Common myeloid progenitor, CD34-positive (primary cell): ENCODE results near the gene ZNF182.
"Not testable (repeated sequence)": the region's sequence is repeated elsewhere in the genome, so short reads cannot be mapped to it uniquely, and the experiment has no call there.

Experiments
- CTCF ChIA-PET: fragments of 350-600 bp; sonication (Branson Sonifier 250); formaldehyde crosslinking; loops from one replicate; lab custom pipeline; 2021; ENCODE audit warnings: antibody characterized with exemption; lab: Charles Lee
- POLR2A ChIA-PET: fragments of 350-600 bp; sonication (Branson Sonifier 250); formaldehyde crosslinking; loops from one replicate; lab custom pipeline; 2021; ENCODE audit warnings: antibody characterized with exemption; lab: Charles Lee
- DNase-seq, 3 donors: peaks; one replicate each; pipeline versions ENCODE4 v3.0.0 to v3.0.0-alpha.2; 2013
- H3K27ac ChIP-seq, 2 experiments: 1 replicate in 1 of 2; 2 replicates in 1 of 2; pipeline ENCODE4 v1.7.0; 2013; ENCODE audit warnings: inconsistent platforms in 2 of 2, low read length in 2 of 2, mild to moderate bottlenecking in 2 of 2, low read depth in 1 of 2, moderate library complexity in 1 of 2; ENCODE audit not compliant: severe bottlenecking in 2 of 2, insufficient read depth in 1 of 2, poor library complexity in 1 of 2
- H3K27me3 ChIP-seq, 5 experiments: replicated peaks in 2 of 5; 1 replicate in 3 of 5; 2 replicates in 2 of 5; pipeline versions ENCODE4 v1.6.1 to v1.7.0; 2013; ENCODE audit warnings: low read length in 4 of 5, mild to moderate bottlenecking in 2 of 5, moderate library complexity in 2 of 5, inconsistent platforms in 1 of 5; ENCODE audit not compliant: insufficient read depth in 5 of 5, control insufficient read depth in 4 of 5
- H3K36me3 ChIP-seq, 4 experiments: 1 replicate in 2 of 4; 2 replicates in 2 of 4; pipeline versions ENCODE4 v1.6.1 to v1.7.0; 2013; ENCODE audit warnings: low read length in 3 of 4, control low read depth in 1 of 4, mild to moderate bottlenecking in 1 of 4; ENCODE audit not compliant: control insufficient read depth in 4 of 4, insufficient read depth in 4 of 4
- H3K4me1 ChIP-seq, 4 experiments: 1 replicate in 3 of 4; 2 replicates in 1 of 4; pipeline versions ENCODE4 v1.6.1 to v1.7.1; 2013; ENCODE audit warnings: low read length in 3 of 4, mild to moderate bottlenecking in 3 of 4, control low read depth in 1 of 4, inconsistent platforms in 1 of 4, moderate library complexity in 1 of 4; ENCODE audit not compliant: control insufficient read depth in 4 of 4, insufficient read depth in 4 of 4; ENCODE audit errors: control extremely low read depth in 1 of 4
- H3K4me3 ChIP-seq, 7 experiments: 1 replicate in 4 of 7; 2 replicates in 3 of 7; pipeline versions ENCODE4 v1.5.1 to v1.7.0; 2013; ENCODE audit warnings: mild to moderate bottlenecking in 7 of 7, low read length in 6 of 7, moderate library complexity in 6 of 7, inconsistent platforms in 2 of 7, low read depth in 2 of 7, control low read depth in 1 of 7; ENCODE audit not compliant: insufficient read depth in 4 of 7, control insufficient read depth in 1 of 7; ENCODE audit errors: extremely low read depth in 1 of 7
- H3K9me3 ChIP-seq, 5 experiments: 1 replicate in 4 of 5; 2 replicates in 1 of 5; pipeline versions ENCODE4 v1.6.1 to v1.7.1; 2013; ENCODE audit warnings: low read length in 4 of 5, mild to moderate bottlenecking in 2 of 5, inconsistent platforms in 1 of 5, low read depth in 1 of 5, moderate library complexity in 1 of 5; ENCODE audit not compliant: control insufficient read depth in 4 of 5, insufficient read depth in 2 of 5; ENCODE audit errors: control extremely low read depth in 1 of 5
- WGBS: methylation state at CpG from one replicate; pipeline ENCODE4 v1.1.5; 2013; ENCODE audit not compliant: insufficient coverage; 5-methylcytosine and 5-hydroxymethylcytosine counted together

Gene ZNF182

DNA sequence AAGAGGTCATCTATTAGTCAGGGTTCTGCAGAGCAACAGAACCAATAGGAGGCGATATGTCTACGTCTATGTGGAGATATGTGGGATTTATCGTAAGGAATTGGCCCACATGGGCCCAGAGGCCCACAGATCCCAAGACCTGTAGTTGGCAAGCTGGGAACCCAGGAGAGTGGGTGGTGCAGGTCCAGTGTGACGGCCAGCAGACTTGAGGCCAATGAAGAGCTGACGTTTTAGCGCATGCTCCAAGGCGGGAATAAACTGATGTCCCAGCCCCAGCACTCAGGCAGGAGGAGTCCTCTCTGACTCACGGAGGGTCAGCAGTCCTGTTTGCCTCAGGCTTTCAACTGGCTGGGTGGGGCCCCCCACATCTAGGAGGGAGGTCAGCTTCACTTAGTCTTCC lies 24.3 kb upstream of the ZNF182 start:
- Histone ChIP-seq H3K4me3 (no peak overlapping the region), H3K27ac (no peak overlapping the region), H3K9me3 (no peaks in the 10 kb centered on the region), H3K4me1 (no peaks in the 10 kb centered on the region), H3K36me3 (no peaks in the 10 kb centered on the region), H3K27me3 (no peaks in the 10 kb centered on the region)
- ChIA-PET CTCF (interaction anchor here (1.1 to 3.9 kb wide), 7 partner anchors 14 to 467 kb away, joined by 3 to 32 read pairs (median 5); no protein-coding TSS in a partner anchor), POLR2A (no interaction called here)
- no peak for DNase-seq
- 96% methylated on average over 8 of the region's 8 CpGs for WGBS

DNA sequence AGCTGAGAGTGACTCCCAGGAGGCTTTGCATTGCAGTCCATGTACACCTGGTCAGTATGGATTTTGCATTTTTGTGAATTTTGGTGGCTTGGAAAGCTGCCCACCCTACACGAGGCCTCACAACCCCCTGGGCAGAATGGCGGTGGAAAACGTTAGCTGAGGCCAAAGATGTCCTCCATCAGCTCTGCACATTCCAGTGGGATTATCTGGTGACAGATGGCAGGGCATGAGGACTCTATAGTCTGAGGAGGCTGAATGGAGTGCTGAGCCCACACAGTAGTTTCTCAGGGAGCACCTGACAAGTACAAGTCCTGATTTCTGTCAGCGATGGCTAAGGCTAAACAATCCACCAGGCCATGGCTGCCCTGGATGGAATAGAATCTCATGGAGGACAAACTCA lies 23.8 kb upstream of the ZNF182 start:
- not testable (repeated sequence) for DNase-seq

DNA sequence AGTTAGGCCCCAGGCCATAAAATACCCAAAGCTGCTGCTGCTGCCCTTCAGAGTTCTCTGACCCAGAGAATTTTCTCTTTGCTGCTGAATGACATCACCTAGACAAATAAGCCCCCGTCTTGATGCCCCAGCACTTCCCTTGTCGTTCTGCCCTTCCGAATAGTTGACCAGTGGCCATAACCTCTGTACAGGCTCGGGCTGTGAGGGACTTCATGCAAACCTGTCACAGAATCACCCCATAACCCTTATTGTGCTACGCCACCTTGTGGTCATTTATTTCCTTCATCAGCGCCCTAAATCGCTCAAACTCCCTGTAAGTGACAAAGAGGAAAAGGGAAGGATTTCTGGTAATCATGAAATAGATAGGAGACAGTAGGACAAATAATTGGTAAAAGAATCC lies 21.8 kb upstream of the ZNF182 start:
- Histone ChIP-seq H3K4me3 (no peak overlapping the region), H3K9me3 (peaks cover 0 to 3% (median 0%) of the 10 kb centered on the region in 5 experiments), H3K27me3 (no peaks in the 10 kb centered on the region), H3K36me3 (no peaks in the 10 kb centered on the region), H3K4me1 (peaks cover 0 to 2% (median under 1%) of the 10 kb centered on the region in 4 experiments), H3K27ac (no peak overlapping the region)
- 18% methylated on average over 3 of the region's 7 CpGs for WGBS
- CTCF ChIA-PET = interaction anchor here (1.2 to 3.9 kb wide), 5 partner anchors 66 to 190 kb away, joined by 3 to 32 read pairs (median 4); no protein-coding TSS in a partner anchor
- DNase-seq = peak; percentile 55 to 77 (median 72)
- POLR2A ChIA-PET = no interaction called here

More for the DNA sequence above, 23.8 kb upstream of the ZNF182 start:
- H3K27me3 ChIP-seq, POLR2A ChIA-PET, H3K27ac ChIP-seq, H3K36me3 ChIP-seq, H3K4me3 ChIP-seq, H3K4me1 ChIP-seq, H3K9me3 ChIP-seq: not testable (repeated sequence)
- CTCF ChIA-PET = interaction anchor here (0.7 to 3.9 kb wide), 10 partner anchors 14 to 468 kb away, joined by 3 to 32 read pairs (median 4); no protein-coding TSS in a partner anchor
- WGBS = 73% methylated on average over 3 of the region's 4 CpGs

DNA sequence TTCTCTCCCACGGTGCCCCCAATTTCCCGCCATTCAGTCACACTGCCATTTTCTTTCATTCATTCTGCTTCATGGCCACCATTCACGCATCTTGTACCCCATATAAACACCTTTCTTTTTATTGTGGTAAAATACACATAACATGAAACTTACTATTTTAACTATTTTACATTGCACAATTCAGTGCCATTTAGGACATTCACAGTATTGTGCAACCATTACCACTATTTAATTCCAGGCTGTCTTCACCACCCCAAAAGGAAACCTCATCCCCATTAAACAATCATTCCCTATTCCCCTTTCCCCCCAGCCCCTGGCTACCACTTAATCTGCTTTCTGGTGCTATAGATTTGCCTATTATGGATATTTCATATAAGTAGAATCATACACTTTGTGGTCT lies 18.9 kb upstream of the ZNF182 start:
- H3K36me3 ChIP-seq = no peaks in the 10 kb centered on the region
- no peak for DNase-seq
- POLR2A ChIA-PET = no interaction called here
- H3K4me3 ChIP-seq = no peak overlapping the region
- no peak overlapping the region for H3K27ac ChIP-seq
- peaks cover 0 to 3% (median 0%) of the 10 kb centered on the region in 5 experiments for H3K9me3 ChIP-seq
- 75% methylated on average over 2 of the region's 3 CpGs for WGBS
- CTCF ChIA-PET = interaction anchor here (1.4 kb wide), 1 partner anchor 169 kb away, joined by 4 read pairs; no protein-coding TSS in a partner anchor
- H3K4me1 ChIP-seq = peaks cover 0 to 4% (median 1%) of the 10 kb centered on the region in 4 experiments
- no peaks in the 10 kb centered on the region for H3K27me3 ChIP-seq

DNA sequence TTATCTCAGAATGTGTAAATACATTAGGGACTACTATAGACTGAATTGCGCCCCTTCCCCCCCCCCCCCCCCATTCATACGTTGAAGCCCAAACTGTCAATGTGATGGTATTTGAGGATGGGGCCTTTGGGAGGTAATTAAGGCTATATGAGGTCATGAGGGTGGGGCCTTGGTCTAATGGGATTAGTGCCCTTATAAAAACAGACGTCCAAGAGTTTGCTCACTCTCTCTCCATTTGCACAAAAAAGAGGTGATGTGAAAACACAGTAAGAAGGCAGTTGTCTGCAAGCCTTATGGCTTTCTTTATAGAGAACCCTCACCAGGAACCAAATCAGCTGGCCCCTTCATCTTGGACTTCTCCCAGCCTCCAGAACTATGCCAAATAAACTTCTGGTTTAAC lies 18.3 kb upstream of the ZNF182 start:
- H3K4me1 ChIP-seq = peaks cover 0 to 4% (median 1%) of the 10 kb centered on the region in 4 experiments
- peaks cover 0 to 3% (median 0%) of the 10 kb centered on the region in 5 experiments for H3K9me3 ChIP-seq
- ChIA-PET POLR2A (no interaction called here), CTCF (interaction anchor here (1.4 kb wide), 1 partner anchor 168 kb away, joined by 4 read pairs; no protein-coding TSS in a partner anchor)
- H3K27me3 ChIP-seq = no peaks in the 10 kb centered on the region
- no peaks in the 10 kb centered on the region for H3K36me3 ChIP-seq
- peak overlapping the region in 3 of 7 experiments; percentile 74 to 84 (median 76) for H3K4me3 ChIP-seq
- DNase-seq = no peak
- H3K27ac ChIP-seq = peak overlapping the region in 1 of 2 experiments; percentile 99
- WGBS = no CpG with 5 or more reads among the region's 3 CpGs

DNA sequence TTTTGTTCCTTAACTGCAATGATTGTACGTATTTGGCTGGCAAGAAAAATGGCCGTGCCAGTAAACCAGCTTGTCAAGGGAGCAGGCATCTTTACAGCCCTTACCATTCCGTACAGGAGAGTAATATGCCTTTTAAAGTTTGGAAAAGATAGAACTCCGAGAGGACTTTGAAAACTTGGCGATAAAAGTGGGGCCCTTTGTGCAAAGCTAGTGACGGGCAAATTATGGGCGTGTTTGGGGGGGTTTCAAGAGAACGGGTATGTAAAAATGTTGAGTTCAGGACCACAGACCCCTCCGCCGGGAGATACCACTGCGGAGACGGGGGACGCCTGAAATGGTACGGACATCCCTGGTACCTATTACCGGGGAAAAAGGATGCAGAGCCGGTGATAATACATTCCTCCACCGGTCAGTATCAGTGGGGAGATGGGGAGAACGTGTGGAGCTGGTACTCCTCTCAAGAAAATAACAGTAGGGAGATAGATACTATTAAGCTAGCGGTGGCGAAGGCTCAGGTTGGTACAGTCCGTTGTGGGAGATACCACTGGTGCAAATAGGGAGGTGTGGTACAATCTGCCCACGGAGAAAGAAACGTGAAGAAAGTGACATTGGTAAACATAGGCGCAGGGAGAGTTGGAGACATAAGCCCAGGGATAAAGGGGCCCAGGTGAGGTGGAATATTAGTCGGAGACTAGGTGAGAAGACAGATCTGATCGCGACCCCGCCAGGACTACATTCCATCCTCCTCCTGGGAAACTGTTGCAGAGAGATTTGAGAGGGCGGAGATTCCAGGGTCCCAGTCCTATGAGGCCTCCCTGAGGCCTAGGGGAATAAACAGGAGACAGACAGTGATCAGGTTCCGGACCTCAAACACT lies 17.5 kb upstream of the ZNF182 start:
- Histone ChIP-seq H3K27me3 (no peaks in the 10 kb centered on the region), H3K4me1 (peaks cover 0 to 4% (median 1%) of the 10 kb centered on the region in 4 experiments), H3K4me3 (peak overlapping the region; percentile 39 to 89 (median 76)), H3K27ac (peak overlapping the region; percentile 98 to 99), H3K36me3 (no peaks in the 10 kb centered on the region), H3K9me3 (peaks cover 0 to 3% (median 0%) of the 10 kb centered on the region in 5 experiments)
- 30% methylated on average over 21 of the region's 30 CpGs for WGBS
- DNase-seq = peak; percentile 84 to 94 (median 93)
- ChIA-PET CTCF (no interaction called here), POLR2A (interaction anchor here (0.5 to 0.8 kb wide), 3 partner anchors 47 to 861 kb away, joined by 3 to 4 read pairs (median 3); partner anchors contain the start of gene ZNF81)
